GM23338 (cell line): ENCODE data around the gene RFXANK. TPM values are rescaled to one million over a fixed set of nuclear protein-coding genes. Genes with fewer than 3 reads are reported as not detected.

Experiments
- ATAC-seq: fragments of 200-7000 bp; cut with Tn5 transposase; 3 replicates; pipeline ENCODE4 v1.9.1; 2020
- DNase-seq: peaks from one replicate; pipeline ENCODE4 v3.0.0-alpha.2; 2015; ENCODE audit warnings: low spot score
- H2AFZ ChIP-seq: fragments of 200-600 bp; sonication (generic); 2 replicates; pipeline ENCODE4 v1.8.0; 2016; ENCODE audit warnings: antibody characterized with exemption, mild to moderate bottlenecking, moderate library complexity
- H3F3A ChIP-seq: fragments of 200-600 bp; sonication (generic); replicated peaks from 2 replicates; pipeline ENCODE4 v1.8.0; 2017; ENCODE audit warnings: antibody characterized with exemption, mixed run types, low read depth
- H3K27ac ChIP-seq: fragments of 200-600 bp; sonication (generic); 2 replicates; pipeline ENCODE4 v1.6.1; 2016; ENCODE audit warnings: low read depth
- H3K27me3 ChIP-seq: fragments of 200-600 bp; sonication (generic); 2 replicates; pipeline ENCODE4 v1.8.0; 2016; ENCODE audit warnings: mild to moderate bottlenecking, mixed run types, moderate library complexity; ENCODE audit not compliant: insufficient read depth
- H3K36me3 ChIP-seq: fragments of 200-600 bp; sonication (generic); 2 replicates; pipeline ENCODE4 v1.8.0; 2016; ENCODE audit warnings: mild to moderate bottlenecking; ENCODE audit not compliant: insufficient read depth
- H3K4me1 ChIP-seq: fragments of 200-600 bp; sonication (generic); 2 replicates; pipeline ENCODE4 v1.8.0; 2016; ENCODE audit warnings: mild to moderate bottlenecking, moderate library complexity; ENCODE audit not compliant: insufficient read depth
- H3K4me2 ChIP-seq: fragments of 200-600 bp; sonication (generic); 2 replicates; pipeline ENCODE4 v1.7.1; 2017; ENCODE audit warnings: mixed run types
- H3K4me3 ChIP-seq: fragments of 200-600 bp; sonication (generic); 2 replicates; pipeline ENCODE4 v1.6.1; 2016; ENCODE audit warnings: mixed run types
- H3K79me2 ChIP-seq: fragments of 200-600 bp; sonication (generic); replicated peaks from 2 replicates; pipeline ENCODE4 v1.8.0; 2017; ENCODE audit warnings: mild to moderate bottlenecking; ENCODE audit not compliant: insufficient read depth
- H3K9me2 ChIP-seq: fragments of 200-600 bp; sonication (generic); 2 replicates; pipeline ENCODE4 v1.8.0; 2017; ENCODE audit not compliant: insufficient read depth
- H4K20me1 ChIP-seq: fragments of 200-600 bp; sonication (generic); replicated peaks from 2 replicates; pipeline ENCODE4 v1.8.0; 2017; ENCODE audit warnings: mild to moderate bottlenecking; ENCODE audit not compliant: insufficient read depth
- H3K27ac Mint-ChIP-seq: 2 replicates; pipeline ENCODE4 v1.8.0; 2020; ENCODE audit warnings: inconsistent platforms, mild to moderate bottlenecking, moderate library complexity, mixed read lengths
- H3K27me3 Mint-ChIP-seq: 3 replicates; pipeline ENCODE4 v1.8.0; 2022; ENCODE audit warnings: low read depth, mild to moderate bottlenecking, moderate library complexity, mixed read lengths, inconsistent platforms; ENCODE audit not compliant: insufficient read depth, poor library complexity
- H3K36me3 Mint-ChIP-seq: 3 replicates; pipeline ENCODE4 v1.8.0; 2021; ENCODE audit warnings: low read depth, mild to moderate bottlenecking, inconsistent platforms, moderate library complexity, mixed read lengths
- H3K4me1 Mint-ChIP-seq: 3 replicates; pipeline ENCODE4 v1.8.0; 2020; ENCODE audit warnings: mild to moderate bottlenecking, inconsistent platforms, mixed read lengths
- H3K4me3 Mint-ChIP-seq: 3 replicates; pipeline ENCODE4 v1.8.0; 2021; ENCODE audit warnings: moderate library complexity, mild to moderate bottlenecking, inconsistent platforms, mixed read lengths
- H3K9me3 Mint-ChIP-seq: 3 replicates; pipeline ENCODE4 v1.8.0; 2020; ENCODE audit warnings: moderate library complexity, mild to moderate bottlenecking, inconsistent platforms, mixed read lengths
- CREB1 ChIP-seq: fragments of 250-450 bp; sonication (Bioruptor Pico); IDR thresholded peaks from 2 replicates; pipeline ENCODE4 v1.5.0; 2020; ENCODE audit warnings: low read depth, mild to moderate bottlenecking, moderate library complexity
- EZH2 ChIP-seq: fragments of 200-600 bp; sonication (generic); IDR thresholded peaks from one replicate; pipeline ENCODE4 v1.8.0; 2017; ENCODE audit warnings: antibody characterized with exemption, mild to moderate bottlenecking, low read depth; ENCODE audit not compliant: unreplicated experiment
- NANOG ChIP-seq: IDR thresholded peaks from 2 replicates; pipeline ENCODE4 v1.6.1; 2016; ENCODE audit warnings: antibody characterized with exemption, borderline replicate concordance
- POLR2AphosphoS5 ChIP-seq: IDR thresholded peaks from 2 replicates; pipeline ENCODE4 v1.6.1; 2016; ENCODE audit warnings: antibody characterized with exemption, low read depth
- STAT1 ChIP-seq: IDR thresholded peaks from one replicate; pipeline ENCODE4 v1.6.1; 2016; ENCODE audit warnings: antibody characterized with exemption; ENCODE audit not compliant: unreplicated experiment
- ZNF114 ChIP-seq: fragments of 250-450 bp; sonication (Bioruptor Pico); IDR thresholded peaks from 2 replicates; pipeline ENCODE4 v1.5.0; 2020; ENCODE audit warnings: mild to moderate bottlenecking, moderate library complexity
- polyA plus RNA-seq: library from polyadenylated mRNA; unstranded; fragments of >200 nt; fragmentation: Nextera tagmentation; extraction: Ambion mirVana; gene quantifications from 2 replicates; pipeline ENCODE4 v1.2.1, GENCODE V29; 2016
- total RNA-seq: library from RNA; depleted of rRNA; stranded (reverse); fragments of >200 nt; shearing (Covaris generic); gene quantifications from 2 replicates; pipeline ENCODE4 v1.2.3, GENCODE V29; 2014
- TF ChIP-seq, protein P1 (sequence below), 2 experiments: fragments of 200-600 bp in 1 of 2; sonication (generic) in 1 of 2; conservative IDR thresholded peaks; 2 replicates each; pipeline versions ENCODE4 v1.5.1 to v1.6.1; 2016 to 2017; ENCODE audit warnings: antibody characterized with exemption in 2 of 2, low read depth in 2 of 2, mild to moderate bottlenecking in 2 of 2, moderate library complexity in 1 of 2
- TF ChIP-seq, protein P2 (sequence below): IDR thresholded peaks from one replicate; pipeline ENCODE4 v1.6.1; 2018; ENCODE audit warnings: antibody characterized with exemption; ENCODE audit not compliant: unreplicated experiment
- TF ChIP-seq, protein P3 (sequence below): IDR thresholded peaks from 2 replicates; pipeline ENCODE4 v1.6.1; 2016; ENCODE audit warnings: antibody characterized with exemption

RFXANK gene
- total and polyA plus RNA-seq, 2 experiments from 2014 or later: 54.3 to 124 TPM

DNA sequence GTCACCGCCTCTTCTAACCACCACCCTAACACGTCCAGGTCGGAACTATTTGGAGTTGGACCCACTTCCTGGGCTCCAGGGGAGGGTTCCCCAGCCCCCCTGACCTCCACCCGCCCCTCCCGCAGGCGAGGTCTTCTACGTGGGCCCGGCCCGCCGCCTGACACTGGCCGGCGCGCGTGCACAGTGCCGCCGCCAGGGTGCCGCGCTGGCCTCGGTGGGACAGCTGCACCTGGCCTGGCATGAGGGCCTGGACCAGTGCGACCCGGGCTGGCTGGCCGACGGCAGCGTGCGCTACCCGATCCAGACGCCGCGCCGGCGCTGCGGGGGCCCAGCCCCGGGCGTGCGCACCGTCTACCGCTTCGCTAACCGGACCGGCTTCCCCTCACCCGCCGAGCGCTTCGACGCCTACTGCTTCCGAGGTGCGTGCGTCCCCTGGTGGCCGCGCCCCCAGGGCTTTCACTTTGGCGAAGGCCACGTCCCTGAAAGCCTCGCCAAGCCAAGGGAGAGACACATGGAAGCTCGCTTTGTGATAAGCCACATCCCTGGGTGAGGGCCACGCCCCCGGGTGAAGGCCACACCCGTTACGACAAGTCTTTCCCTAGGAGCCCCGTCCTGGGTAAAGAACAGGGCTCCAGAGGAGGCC, 32.9 kb downstream of the RFXANK start:
- H3K36me3 ChIP-seq: no peaks in the 10 kb centered on the region
- DNase-seq: peak; percentile 96
- peaks cover 25% of the 10 kb centered on the region for H3K27me3 Mint-ChIP-seq
- peak overlapping the region; percentile 88 for H3K4me2 ChIP-seq
- peaks cover 15% of the 10 kb centered on the region for H3K27me3 ChIP-seq
- H3K27ac Mint-ChIP-seq: no peak overlapping the region
- H3K27ac ChIP-seq: no peak overlapping the region
- peak overlapping the region; percentile 58 for H3K4me3 ChIP-seq
- no peak for TF ChIP-seq STAT1
- TF ChIP-seq EZH2: no peak
- peak; percentile 33; the same call in 1 of the 2 replicates for TF ChIP-seq POLR2AphosphoS5
- no peak for TF ChIP-seq ZNF114 (CRISPR knock-in tag)
- TF ChIP-seq, protein P1, sequence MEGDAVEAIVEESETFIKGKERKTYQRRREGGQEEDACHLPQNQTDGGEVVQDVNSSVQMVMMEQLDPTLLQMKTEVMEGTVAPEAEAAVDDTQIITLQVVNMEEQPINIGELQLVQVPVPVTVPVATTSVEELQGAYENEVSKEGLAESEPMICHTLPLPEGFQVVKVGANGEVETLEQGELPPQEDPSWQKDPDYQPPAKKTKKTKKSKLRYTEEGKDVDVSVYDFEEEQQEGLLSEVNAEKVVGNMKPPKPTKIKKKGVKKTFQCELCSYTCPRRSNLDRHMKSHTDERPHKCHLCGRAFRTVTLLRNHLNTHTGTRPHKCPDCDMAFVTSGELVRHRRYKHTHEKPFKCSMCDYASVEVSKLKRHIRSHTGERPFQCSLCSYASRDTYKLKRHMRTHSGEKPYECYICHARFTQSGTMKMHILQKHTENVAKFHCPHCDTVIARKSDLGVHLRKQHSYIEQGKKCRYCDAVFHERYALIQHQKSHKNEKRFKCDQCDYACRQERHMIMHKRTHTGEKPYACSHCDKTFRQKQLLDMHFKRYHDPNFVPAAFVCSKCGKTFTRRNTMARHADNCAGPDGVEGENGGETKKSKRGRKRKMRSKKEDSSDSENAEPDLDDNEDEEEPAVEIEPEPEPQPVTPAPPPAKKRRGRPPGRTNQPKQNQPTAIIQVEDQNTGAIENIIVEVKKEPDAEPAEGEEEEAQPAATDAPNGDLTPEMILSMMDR (conservative IDR thresholded peaks at IDR 0.05; ENCODE audit: low read depth in 2 of 2): peak; percentile 70 to 95
- peak; percentile 54; the same call in 1 of the 2 replicates for TF ChIP-seq CREB1 (CRISPR knock-in tag)
- TF ChIP-seq, protein P2, sequence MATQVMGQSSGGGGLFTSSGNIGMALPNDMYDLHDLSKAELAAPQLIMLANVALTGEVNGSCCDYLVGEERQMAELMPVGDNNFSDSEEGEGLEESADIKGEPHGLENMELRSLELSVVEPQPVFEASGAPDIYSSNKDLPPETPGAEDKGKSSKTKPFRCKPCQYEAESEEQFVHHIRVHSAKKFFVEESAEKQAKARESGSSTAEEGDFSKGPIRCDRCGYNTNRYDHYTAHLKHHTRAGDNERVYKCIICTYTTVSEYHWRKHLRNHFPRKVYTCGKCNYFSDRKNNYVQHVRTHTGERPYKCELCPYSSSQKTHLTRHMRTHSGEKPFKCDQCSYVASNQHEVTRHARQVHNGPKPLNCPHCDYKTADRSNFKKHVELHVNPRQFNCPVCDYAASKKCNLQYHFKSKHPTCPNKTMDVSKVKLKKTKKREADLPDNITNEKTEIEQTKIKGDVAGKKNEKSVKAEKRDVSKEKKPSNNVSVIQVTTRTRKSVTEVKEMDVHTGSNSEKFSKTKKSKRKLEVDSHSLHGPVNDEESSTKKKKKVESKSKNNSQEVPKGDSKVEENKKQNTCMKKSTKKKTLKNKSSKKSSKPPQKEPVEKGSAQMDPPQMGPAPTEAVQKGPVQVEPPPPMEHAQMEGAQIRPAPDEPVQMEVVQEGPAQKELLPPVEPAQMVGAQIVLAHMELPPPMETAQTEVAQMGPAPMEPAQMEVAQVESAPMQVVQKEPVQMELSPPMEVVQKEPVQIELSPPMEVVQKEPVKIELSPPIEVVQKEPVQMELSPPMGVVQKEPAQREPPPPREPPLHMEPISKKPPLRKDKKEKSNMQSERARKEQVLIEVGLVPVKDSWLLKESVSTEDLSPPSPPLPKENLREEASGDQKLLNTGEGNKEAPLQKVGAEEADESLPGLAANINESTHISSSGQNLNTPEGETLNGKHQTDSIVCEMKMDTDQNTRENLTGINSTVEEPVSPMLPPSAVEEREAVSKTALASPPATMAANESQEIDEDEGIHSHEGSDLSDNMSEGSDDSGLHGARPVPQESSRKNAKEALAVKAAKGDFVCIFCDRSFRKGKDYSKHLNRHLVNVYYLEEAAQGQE: peak; percentile 4
- TF ChIP-seq, protein P3, sequence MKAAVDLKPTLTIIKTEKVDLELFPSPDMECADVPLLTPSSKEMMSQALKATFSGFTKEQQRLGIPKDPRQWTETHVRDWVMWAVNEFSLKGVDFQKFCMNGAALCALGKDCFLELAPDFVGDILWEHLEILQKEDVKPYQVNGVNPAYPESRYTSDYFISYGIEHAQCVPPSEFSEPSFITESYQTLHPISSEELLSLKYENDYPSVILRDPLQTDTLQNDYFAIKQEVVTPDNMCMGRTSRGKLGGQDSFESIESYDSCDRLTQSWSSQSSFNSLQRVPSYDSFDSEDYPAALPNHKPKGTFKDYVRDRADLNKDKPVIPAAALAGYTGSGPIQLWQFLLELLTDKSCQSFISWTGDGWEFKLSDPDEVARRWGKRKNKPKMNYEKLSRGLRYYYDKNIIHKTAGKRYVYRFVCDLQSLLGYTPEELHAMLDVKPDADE: no peak
- H3K36me3 Mint-ChIP-seq: no peaks in the 10 kb centered on the region
- no peaks in the 10 kb centered on the region for H3K79me2 ChIP-seq
- H3K9me3 Mint-ChIP-seq: peaks cover 3% of the 10 kb centered on the region; the same call in 2 of the 3 replicates
- peaks cover 3% of the 10 kb centered on the region for H3K4me1 Mint-ChIP-seq
- H3K4me1 ChIP-seq: peaks cover 5% of the 10 kb centered on the region; the same call in 1 of the 2 replicates
- ATAC-seq: peak; percentile 93
- H4K20me1 ChIP-seq: no peaks in the 10 kb centered on the region
- H3K4me3 Mint-ChIP-seq: peak overlapping the region; percentile 70
- H2AFZ ChIP-seq: peak overlapping the region; percentile 95
- H3F3A ChIP-seq: peaks cover 12% of the 10 kb centered on the region
- H3K9me2 ChIP-seq: no peaks in the 10 kb centered on the region

DNA sequence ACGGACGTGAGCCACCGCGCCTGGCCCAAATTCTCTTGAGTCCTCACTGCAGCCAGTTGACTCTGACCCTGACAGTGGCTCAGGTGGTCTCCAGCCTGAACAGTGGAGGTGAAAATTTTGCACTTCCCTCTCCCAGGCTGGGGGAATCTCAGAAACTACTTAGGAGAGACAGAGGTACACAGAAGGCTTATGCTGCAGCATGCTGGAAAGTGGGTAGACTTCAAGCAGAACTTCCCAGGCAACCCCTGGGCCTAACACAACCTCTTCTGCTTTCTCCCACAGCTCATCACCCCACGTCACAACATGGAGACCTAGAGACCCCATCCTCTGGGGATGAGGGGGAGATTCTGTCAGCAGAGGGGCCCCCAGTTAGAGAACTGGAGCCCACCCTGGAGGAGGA, 34.1 kb downstream of the RFXANK start:
- Mint-ChIP-seq H3K27me3 (peaks cover 28% of the 10 kb centered on the region), H3K27ac (no peak overlapping the region), H3K4me3 (no peak overlapping the region), H3K9me3 (peaks cover 3% of the 10 kb centered on the region; the same call in 2 of the 3 replicates), H3K36me3 (no peaks in the 10 kb centered on the region), H3K4me1 (peaks cover 3% of the 10 kb centered on the region)
- no peak for DNase-seq
- Histone ChIP-seq H3K79me2 (no peaks in the 10 kb centered on the region), H3K27me3 (peaks cover 15% of the 10 kb centered on the region), H3F3A (peaks cover 12% of the 10 kb centered on the region), H3K27ac (no peak overlapping the region), H3K4me2 (no peak overlapping the region), H2AFZ (no peak overlapping the region), H3K36me3 (no peaks in the 10 kb centered on the region), H4K20me1 (no peaks in the 10 kb centered on the region), H3K4me3 (no peak overlapping the region), H3K9me2 (no peaks in the 10 kb centered on the region), H3K4me1 (peaks cover 5% of the 10 kb centered on the region; the same call in 1 of the 2 replicates)
- no peak for ATAC-seq
- TF ChIP-seq POLR2AphosphoS5 (no peak), NANOG (no peak), ZNF114 (CRISPR knock-in tag) (no peak), STAT1 (no peak)
